Erythroblast (primary cell): ENCODE results near the gene NCAPD2.

Source experiments
- GATA1 ChIP-seq: IDR thresholded peaks from 2 replicates; pipeline ENCODE4 v1.6.1; 2011; ENCODE audit warnings: low read depth, mild to moderate bottlenecking, control low read depth, low read length, moderate library complexity
- POLR2A ChIP-seq: IDR thresholded peaks from 2 replicates; pipeline ENCODE4 v1.6.1; 2011; ENCODE audit warnings: mild to moderate bottlenecking, low read length

GRCh38 chr12:6550294-6551062 is 56.6 kb downstream of the NCAPD2 start:
- no peak for TF ChIP-seq POLR2A
- no peak for TF ChIP-seq GATA1
